K562 (cell line): ENCODE data around the gene PLCB3. TPM values are rescaled to one million over a fixed set of nuclear protein-coding genes. Genes with fewer than 3 reads are reported as not detected.
A peak's percentile ranks its signal among the peaks of the same experiment; 100 is the strongest.

ENCODE experiments used
- BCL6 ChIP-seq: fragments of 250-450 bp; sonication (Bioruptor Pico); IDR thresholded peaks from 2 replicates; pipeline ENCODE4 v1.4.0; 2020
- BRD4 ChIP-seq: fragments of 200-600 bp; sonication (generic); IDR thresholded peaks from 2 replicates; pipeline ENCODE4 v1.6.1; 2017; ENCODE audit warnings: inconsistent platforms
- C11orf30 ChIP-seq: fragments of 450-650 bp; IDR thresholded peaks from 2 replicates; pipeline ENCODE4 v1.6.1; 2016; ENCODE audit warnings: low read depth, mild to moderate bottlenecking
- DACH1 ChIP-seq: fragments of 450-650 bp; IDR thresholded peaks from 2 replicates; pipeline ENCODE4 v1.6.1; 2018; ENCODE audit not compliant: partially characterized antibody
- ELF1 ChIP-seq: fragments of 200-800 bp; sonication (Bioruptor generic); IDR thresholded peaks from 2 replicates; pipeline ENCODE4 v1.6.1; 2016; ENCODE audit warnings: missing genetic modification characterization, missing compliant biosample characterization
- GTF2E2 ChIP-seq: fragments of 200-800 bp; sonication (Bioruptor generic); IDR thresholded peaks from 2 replicates; pipeline ENCODE4 v1.6.1; 2016; ENCODE audit warnings: missing genetic modification characterization, missing compliant biosample characterization
- HCFC1 ChIP-seq: IDR thresholded peaks from 2 replicates; pipeline ENCODE4 v1.6.1; 2012; ENCODE audit warnings: low read depth, low read length, improper control_type of control experiment
- HDAC1 ChIP-seq, 2 experiments: fragments of 450-650 bp; IDR thresholded peaks; 2 replicates each; pipeline ENCODE4 v1.6.1; 2016 to 2017; ENCODE audit warnings: inconsistent platforms in 1 of 2, mild to moderate bottlenecking in 1 of 2, moderate library complexity in 1 of 2
- IRF9 ChIP-seq: fragments of 450-650 bp; IDR thresholded peaks from 2 replicates; pipeline ENCODE4 v1.6.1; 2016; ENCODE audit warnings: missing biosample characterization, missing genetic modification characterization
- MAZ ChIP-seq, 2 experiments: fragments of 450-650 bp in 1 of 2; sonication (generic) in 1 of 2; formaldehyde crosslinking; IDR thresholded peaks in 1 of 2; conservative IDR thresholded peaks in 1 of 2; 2 replicates each; pipeline versions ENCODE4 v1.4.0 to v1.5.0; 2020; ENCODE audit warnings: mild to moderate bottlenecking in 1 of 2, missing genetic modification reagents in 1 of 2
- NFXL1 ChIP-seq: fragments of 450-650 bp; formaldehyde crosslinking; IDR thresholded peaks from 2 replicates; pipeline ENCODE4 v1.4.0; 2021; ENCODE audit warnings: mild to moderate bottlenecking
- POLR2B ChIP-seq: fragments of 450-650 bp; IDR thresholded peaks from 2 replicates; pipeline ENCODE4 v1.6.1; 2018; ENCODE audit warnings: low read depth; ENCODE audit not compliant: partially characterized antibody
- POLR3G ChIP-seq: IDR thresholded peaks from 2 replicates; pipeline ENCODE4 v1.6.1; 2011; ENCODE audit not compliant: insufficient read length, insufficient replicate concordance; ENCODE audit errors: extremely low read depth
- PTBP1 ChIP-seq: fragments of 200-400 bp; formaldehyde crosslinking; IDR thresholded peaks from 2 replicates; pipeline ENCODE4 v1.6.1; 2017; ENCODE audit warnings: low read depth, low read length
- RHOXF2B ChIP-seq: fragments of 250-450 bp; sonication (Bioruptor Pico); conservative IDR thresholded peaks from 2 replicates; pipeline ENCODE4 v1.5.1; 2021
- THRAP3 ChIP-seq: fragments of 450-650 bp; IDR thresholded peaks from 2 replicates; pipeline ENCODE4 v1.6.1; 2016; ENCODE audit warnings: mild to moderate bottlenecking, inconsistent platforms, borderline replicate concordance
- TSC22D4 ChIP-seq: fragments of 450-650 bp; IDR thresholded peaks from 2 replicates; pipeline ENCODE4 v1.6.1; 2016; ENCODE audit warnings: missing genetic modification characterization, missing biosample characterization, control low read depth
- ZFX ChIP-seq: sonication (generic); formaldehyde crosslinking; IDR thresholded peaks from 2 replicates; pipeline ENCODE4 v1.8.0; 2022; ENCODE audit warnings: mild to moderate bottlenecking, missing genetic modification reagents, moderate library complexity
- polyA plus RNA-seq, 8 experiments: library from polyadenylated mRNA; depleted of rRNA in 4 of 8; stranded (reverse) in 5 of 8; unstranded in 3 of 8; fragments of >200 nt; fragmentation: Nextera tagmentation in 2 of 8; fragmentation: Illumina TruSeq in 1 of 8; extraction: Ambion mirVana in 2 of 8; extraction: Trizol in 1 of 8; gene quantifications; 2 replicates each; pipeline versions ENCODE4 v1.2.1 to v1.2.3, GENCODE V29; 2011 to 2014; ENCODE audit warnings: inconsistent platforms in 1 of 8, missing spikeins in 1 of 8
- total RNA-seq, 7 experiments: library from RNA; depleted of rRNA in 6 of 7; stranded (reverse); fragments of >200 nt in 6 of 7; fragmentation: Illumina TruSeq in 2 of 7; extraction: Trizol in 2 of 7; gene quantifications; 2 replicates each; pipeline versions ENCODE4 v1.2.1 to v1.2.3, GENCODE V29; 2011 to 2021; ENCODE audit warnings: low replicate concordance in 1 of 7
- TF ChIP-seq, protein P1 (sequence below): fragments of 200-800 bp; sonication (Bioruptor generic); IDR thresholded peaks from 2 replicates; pipeline ENCODE4 v1.6.1; 2016; ENCODE audit warnings: missing genetic modification characterization, missing compliant biosample characterization
- TF ChIP-seq, protein P2 (sequence below), 2 experiments: fragments of 450-650 bp in 1 of 2; sonication (generic) in 1 of 2; formaldehyde crosslinking in 1 of 2; IDR thresholded peaks in 1 of 2; conservative IDR thresholded peaks in 1 of 2; 2 replicates each; pipeline versions ENCODE4 v1.6.1 to v1.8.1; 2016 to 2023; ENCODE audit warnings: mild to moderate bottlenecking in 2 of 2, moderate library complexity in 2 of 2, inconsistent platforms in 1 of 2, missing genetic modification reagents in 1 of 2

The PLCB3 gene
- total and polyA plus RNA-seq, 9 of the 15 experiments (the other 6 are each of a cell fraction or from before 2014, with no cell fraction given), result 0.31 to 44.8 (median 14.6) TPM

- TF ChIP-seq, protein P1, sequence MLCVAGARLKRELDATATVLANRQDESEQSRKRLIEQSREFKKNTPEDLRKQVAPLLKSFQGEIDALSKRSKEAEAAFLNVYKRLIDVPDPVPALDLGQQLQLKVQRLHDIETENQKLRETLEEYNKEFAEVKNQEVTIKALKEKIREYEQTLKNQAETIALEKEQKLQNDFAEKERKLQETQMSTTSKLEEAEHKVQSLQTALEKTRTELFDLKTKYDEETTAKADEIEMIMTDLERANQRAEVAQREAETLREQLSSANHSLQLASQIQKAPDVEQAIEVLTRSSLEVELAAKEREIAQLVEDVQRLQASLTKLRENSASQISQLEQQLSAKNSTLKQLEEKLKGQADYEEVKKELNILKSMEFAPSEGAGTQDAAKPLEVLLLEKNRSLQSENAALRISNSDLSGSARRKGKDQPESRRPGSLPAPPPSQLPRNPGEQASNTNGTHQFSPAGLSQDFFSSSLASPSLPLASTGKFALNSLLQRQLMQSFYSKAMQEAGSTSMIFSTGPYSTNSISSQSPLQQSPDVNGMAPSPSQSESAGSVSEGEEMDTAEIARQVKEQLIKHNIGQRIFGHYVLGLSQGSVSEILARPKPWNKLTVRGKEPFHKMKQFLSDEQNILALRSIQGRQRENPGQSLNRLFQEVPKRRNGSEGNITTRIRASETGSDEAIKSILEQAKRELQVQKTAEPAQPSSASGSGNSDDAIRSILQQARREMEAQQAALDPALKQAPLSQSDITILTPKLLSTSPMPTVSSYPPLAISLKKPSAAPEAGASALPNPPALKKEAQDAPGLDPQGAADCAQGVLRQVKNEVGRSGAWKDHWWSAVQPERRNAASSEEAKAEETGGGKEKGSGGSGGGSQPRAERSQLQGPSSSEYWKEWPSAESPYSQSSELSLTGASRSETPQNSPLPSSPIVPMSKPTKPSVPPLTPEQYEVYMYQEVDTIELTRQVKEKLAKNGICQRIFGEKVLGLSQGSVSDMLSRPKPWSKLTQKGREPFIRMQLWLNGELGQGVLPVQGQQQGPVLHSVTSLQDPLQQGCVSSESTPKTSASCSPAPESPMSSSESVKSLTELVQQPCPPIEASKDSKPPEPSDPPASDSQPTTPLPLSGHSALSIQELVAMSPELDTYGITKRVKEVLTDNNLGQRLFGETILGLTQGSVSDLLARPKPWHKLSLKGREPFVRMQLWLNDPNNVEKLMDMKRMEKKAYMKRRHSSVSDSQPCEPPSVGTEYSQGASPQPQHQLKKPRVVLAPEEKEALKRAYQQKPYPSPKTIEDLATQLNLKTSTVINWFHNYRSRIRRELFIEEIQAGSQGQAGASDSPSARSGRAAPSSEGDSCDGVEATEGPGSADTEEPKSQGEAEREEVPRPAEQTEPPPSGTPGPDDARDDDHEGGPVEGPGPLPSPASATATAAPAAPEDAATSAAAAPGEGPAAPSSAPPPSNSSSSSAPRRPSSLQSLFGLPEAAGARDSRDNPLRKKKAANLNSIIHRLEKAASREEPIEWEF (CRISPR knock-in tag), result no peak
- TF ChIP-seq DACH1 (no peak), HCFC1 (peak; percentile 38; the same call in 1 of the 2 replicates), TSC22D4 (tag) (no peak), C11orf30 (no peak), ZFX (CRISPR knock-in tag) (no peak), RHOXF2B (CRISPR knock-in tag) (no peak), BRD4 (peak; percentile 30; the same call in 1 of the 2 replicates), BCL6 (CRISPR knock-in tag) (no peak), IRF9 (no peak), THRAP3 (no peak), NFXL1 (CRISPR knock-in tag) (no peak), MAZ (CRISPR knock-in tag; conservative IDR thresholded peaks at IDR 0.05 in 1 of 2, IDR thresholded peaks at IDR 0.05 in 1 of 2) (peak in 1 of 2 experiments; percentile 51; a peak in 1 of 4 replicates), GTF2E2 (peak; percentile 53; the same call in 1 of the 2 replicates), ELF1 (tag) (peak; percentile 26; the same call in 1 of the 2 replicates), POLR3G (no peak), POLR2B (peak; percentile 51), HDAC1 (IDR thresholded peaks at IDR 0.05) (peak in 1 of 2 experiments; percentile 17; a peak in 1 of 4 replicates), PTBP1 (peak; percentile 89)
- TF ChIP-seq, protein P2, sequence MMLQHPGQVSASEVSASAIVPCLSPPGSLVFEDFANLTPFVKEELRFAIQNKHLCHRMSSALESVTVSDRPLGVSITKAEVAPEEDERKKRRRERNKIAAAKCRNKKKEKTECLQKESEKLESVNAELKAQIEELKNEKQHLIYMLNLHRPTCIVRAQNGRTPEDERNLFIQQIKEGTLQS (IDR thresholded peaks at IDR 0.05), result no peak
- TF ChIP-seq, protein P2 (CRISPR knock-in tag; conservative IDR thresholded peaks at IDR 0.05), result no peak
Observed at GRCh38 chr11:64268893-64269539, 17.7 kb downstream of the PLCB3 start (continued).
